HG02973 (cell line): ENCODE measurements around the gene SERPINA3.
"Not testable (repeated sequence)": the region's sequence is repeated elsewhere in the genome, so short reads cannot be mapped to it uniquely, and the experiment has no call there.

Experiments
- ATAC-seq: cut with Tn5 transposase; IDR thresholded peaks from one replicate; pipeline ENCODE4 v1.9.1; 2021; ENCODE audit warnings: moderate library complexity; ENCODE audit not compliant: unreplicated experiment

SERPINA3 gene

GRCh38 chr14:94631050-94631449, 18.9 kb downstream of the SERPINA3 start:
- ATAC-seq, result no peak

GRCh38 chr14:94631536-94632304, 19.5 kb downstream of the SERPINA3 start:
- no peak for ATAC-seq

GRCh38 chr14:94632305-94632590, 20.1 kb downstream of the SERPINA3 start:
- no peak for ATAC-seq

- no peak for ATAC-seq
Observed at GRCh38 chr14:94633121-94633520, 20.9 kb downstream of the SERPINA3 start.

GRCh38 chr14:94635154-94635553, 23.0 kb downstream of the SERPINA3 start:
- ATAC-seq, result no peak

- no peak for ATAC-seq
Observed at GRCh38 chr14:94636744-94637412, 24.7 kb downstream of the SERPINA3 start.

- ATAC-seq, result not testable (repeated sequence)
Observed at GRCh38 chr14:94637814-94638213, 25.6 kb downstream of the SERPINA3 start.

GRCh38 chr14:94638339-94638738, 26.1 kb downstream of the SERPINA3 start:
- no peak for ATAC-seq

GRCh38 chr14:94638961-94639817, 27.0 kb downstream of the SERPINA3 start:
- no peak for ATAC-seq

- no peak for ATAC-seq
Observed at GRCh38 chr14:94640721-94641631, 28.8 kb downstream of the SERPINA3 start.

- ATAC-seq, result no peak
Observed at GRCh38 chr14:94641632-94641955, 29.4 kb downstream of the SERPINA3 start.

GRCh38 chr14:94643316-94644101, 31.3 kb downstream of the SERPINA3 start:
- no peak for ATAC-seq

GRCh38 chr14:94644102-94644535, 31.9 kb downstream of the SERPINA3 start:
- ATAC-seq, result no peak

GRCh38 chr14:94646066-94646465, 33.9 kb downstream of the SERPINA3 start:
- no peak for ATAC-seq

GRCh38 chr14:94646481-94646880, 34.3 kb downstream of the SERPINA3 start:
- no peak for ATAC-seq

GRCh38 chr14:94648801-94649200, 36.6 kb downstream of the SERPINA3 start:
- no peak for ATAC-seq

- no peak for ATAC-seq
Observed at GRCh38 chr14:94649543-94650443, 37.6 kb downstream of the SERPINA3 start.

GRCh38 chr14:94650444-94650775, 38.2 kb downstream of the SERPINA3 start:
- no peak for ATAC-seq
